ENCODE results near the gene EIF4E2.

The EIF4E2 gene

DNA sequence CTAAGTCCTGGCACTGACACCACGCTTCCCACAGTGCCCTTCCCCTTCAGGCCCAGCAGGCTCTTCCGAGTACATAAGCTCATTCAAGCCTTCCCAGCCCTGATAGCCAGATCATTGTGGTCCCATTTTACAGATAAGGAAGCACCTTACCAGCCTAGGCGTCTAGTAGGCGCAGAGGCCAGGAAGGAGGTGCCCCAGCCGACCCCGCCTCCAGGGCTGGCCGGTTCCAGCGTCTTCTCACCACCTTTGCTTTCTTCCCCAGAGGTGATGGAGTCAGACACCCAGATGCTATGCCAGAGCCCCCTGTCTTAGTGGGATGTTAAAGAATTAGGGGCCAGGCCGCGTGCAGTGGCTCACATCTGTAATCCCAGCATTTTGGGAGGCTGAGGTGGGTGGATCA, 54.0 kb downstream of the EIF4E2 start:
- TF ChIP-seq EZH2 (IDR thresholded peaks at IDR 0.05; ENCODE audit: borderline replicate concordance, low read length), result no peak
- H3K9me3 ChIP-seq (ENCODE audit: low read length), result no peaks in the 10 kb centered on the region
- no peaks in the 10 kb centered on the region for H3K9me2 ChIP-seq (ENCODE audit: low read depth, low read length)
- no peaks in the 10 kb centered on the region for H3F3A ChIP-seq (ENCODE audit: insufficient read depth, low read length)
- H3K4me1 ChIP-seq (ENCODE audit: insufficient read depth, low read length, severe bottlenecking), result peaks cover 4% of the 10 kb centered on the region
- H3K4me3 ChIP-seq (ENCODE audit: low read depth, low read length, poor library complexity, severe bottlenecking), result no peak overlapping the region
- H3K27ac ChIP-seq (ENCODE audit: low read depth, low read length, poor library complexity, severe bottlenecking), result no peak overlapping the region
- H3K36me3 ChIP-seq (ENCODE audit: insufficient read depth, low read length), result no peaks in the 10 kb centered on the region
- H4K20me1 ChIP-seq (ENCODE audit: insufficient read depth, low read length), result no peaks in the 10 kb centered on the region
- no peak overlapping the region for H3K4me2 ChIP-seq (ENCODE audit: low read length)
- no peaks in the 10 kb centered on the region for H3K79me2 ChIP-seq (ENCODE audit: insufficient read depth, low read length)
- no peak overlapping the region for H2AFZ ChIP-seq (ENCODE audit: low read length)
- no peaks in the 10 kb centered on the region for H3K27me3 ChIP-seq (ENCODE audit: insufficient read depth, low read length)
- no peak overlapping the region for H3K9ac ChIP-seq (ENCODE audit: low read length)

DNA sequence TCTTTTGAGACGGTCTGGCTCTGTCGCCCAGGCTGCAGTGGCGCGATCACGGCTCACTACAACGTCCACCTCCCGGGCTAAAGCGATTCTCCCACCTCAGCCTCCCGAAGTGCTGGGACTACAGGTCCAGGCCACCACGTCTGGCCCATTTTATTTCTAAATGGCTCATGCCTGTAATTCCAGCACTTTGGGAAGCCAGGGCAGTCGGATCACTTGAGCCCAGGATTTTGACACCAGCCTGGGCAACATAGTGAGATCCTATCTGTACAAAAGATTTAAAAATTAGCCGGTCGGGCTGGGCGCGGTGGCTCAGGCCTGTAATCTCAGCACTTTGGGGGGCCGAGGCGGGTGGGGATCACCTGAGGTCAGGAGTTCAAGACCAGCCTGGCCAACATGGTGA, 56.5 kb downstream of the EIF4E2 start:
- H3K9me3 ChIP-seq (ENCODE audit: low read length), result no peaks in the 10 kb centered on the region
- TF ChIP-seq EZH2 (IDR thresholded peaks at IDR 0.05; ENCODE audit: borderline replicate concordance, low read length), result no peak
- TF ChIP-seq, protein P1, sequence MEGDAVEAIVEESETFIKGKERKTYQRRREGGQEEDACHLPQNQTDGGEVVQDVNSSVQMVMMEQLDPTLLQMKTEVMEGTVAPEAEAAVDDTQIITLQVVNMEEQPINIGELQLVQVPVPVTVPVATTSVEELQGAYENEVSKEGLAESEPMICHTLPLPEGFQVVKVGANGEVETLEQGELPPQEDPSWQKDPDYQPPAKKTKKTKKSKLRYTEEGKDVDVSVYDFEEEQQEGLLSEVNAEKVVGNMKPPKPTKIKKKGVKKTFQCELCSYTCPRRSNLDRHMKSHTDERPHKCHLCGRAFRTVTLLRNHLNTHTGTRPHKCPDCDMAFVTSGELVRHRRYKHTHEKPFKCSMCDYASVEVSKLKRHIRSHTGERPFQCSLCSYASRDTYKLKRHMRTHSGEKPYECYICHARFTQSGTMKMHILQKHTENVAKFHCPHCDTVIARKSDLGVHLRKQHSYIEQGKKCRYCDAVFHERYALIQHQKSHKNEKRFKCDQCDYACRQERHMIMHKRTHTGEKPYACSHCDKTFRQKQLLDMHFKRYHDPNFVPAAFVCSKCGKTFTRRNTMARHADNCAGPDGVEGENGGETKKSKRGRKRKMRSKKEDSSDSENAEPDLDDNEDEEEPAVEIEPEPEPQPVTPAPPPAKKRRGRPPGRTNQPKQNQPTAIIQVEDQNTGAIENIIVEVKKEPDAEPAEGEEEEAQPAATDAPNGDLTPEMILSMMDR (IDR thresholded peaks at IDR 0.05; ENCODE audit: low read length), result no peak
- no peak overlapping the region for H2AFZ ChIP-seq (ENCODE audit: low read length)
- H3K9ac ChIP-seq (ENCODE audit: low read length), result no peak overlapping the region
- H4K20me1 ChIP-seq (ENCODE audit: insufficient read depth, low read length), result no peaks in the 10 kb centered on the region
- no peaks in the 10 kb centered on the region for H3F3A ChIP-seq (ENCODE audit: insufficient read depth, low read length)
- no peaks in the 10 kb centered on the region for H3K36me3 ChIP-seq (ENCODE audit: insufficient read depth, low read length)
- no peaks in the 10 kb centered on the region for H3K9me2 ChIP-seq (ENCODE audit: low read depth, low read length)
- no peak overlapping the region for H3K27ac ChIP-seq (ENCODE audit: low read depth, low read length, poor library complexity, severe bottlenecking)
- peaks cover 4% of the 10 kb centered on the region for H3K4me1 ChIP-seq (ENCODE audit: insufficient read depth, low read length, severe bottlenecking)
- no peak overlapping the region for H3K4me2 ChIP-seq (ENCODE audit: low read length)
- no peak overlapping the region for H3K4me3 ChIP-seq (ENCODE audit: low read depth, low read length, poor library complexity, severe bottlenecking)
- no peaks in the 10 kb centered on the region for H3K79me2 ChIP-seq (ENCODE audit: insufficient read depth, low read length)
- no peaks in the 10 kb centered on the region for H3K27me3 ChIP-seq (ENCODE audit: insufficient read depth, low read length)

DNA sequence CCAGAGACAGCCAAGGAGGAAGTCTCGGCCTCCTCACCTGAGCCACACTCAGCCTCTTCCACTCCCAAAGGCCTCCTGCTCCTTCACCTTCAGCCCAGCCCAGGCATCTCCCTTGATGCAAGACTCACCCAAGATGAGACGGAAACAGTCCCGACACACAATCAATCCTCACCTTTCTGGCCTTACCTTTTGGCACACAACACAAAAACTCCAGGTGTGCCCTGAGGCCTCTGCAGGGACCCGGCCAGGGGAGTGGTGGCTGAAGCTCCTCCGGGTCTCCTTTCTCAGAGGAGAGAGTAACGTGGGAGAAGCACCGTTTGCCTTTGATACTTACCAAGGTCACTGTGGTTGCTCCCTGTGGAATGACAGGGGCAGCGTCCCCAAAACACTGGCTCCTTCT, 59.1 kb downstream of the EIF4E2 start:
- Histone ChIP-seq H3K36me3 (ENCODE audit: insufficient read depth, low read length) (no peaks in the 10 kb centered on the region), H3K27me3 (ENCODE audit: insufficient read depth, low read length) (no peaks in the 10 kb centered on the region), H4K20me1 (ENCODE audit: insufficient read depth, low read length) (no peaks in the 10 kb centered on the region), H3K4me2 (ENCODE audit: low read length) (no peak overlapping the region), H3K4me3 (ENCODE audit: low read depth, low read length, poor library complexity, severe bottlenecking) (no peak overlapping the region), H3F3A (ENCODE audit: insufficient read depth, low read length) (no peaks in the 10 kb centered on the region), H3K9me3 (ENCODE audit: low read length) (no peaks in the 10 kb centered on the region), H3K9me2 (ENCODE audit: low read depth, low read length) (no peaks in the 10 kb centered on the region), H3K4me1 (ENCODE audit: insufficient read depth, low read length, severe bottlenecking) (peaks cover 4% of the 10 kb centered on the region), H3K79me2 (ENCODE audit: insufficient read depth, low read length) (no peaks in the 10 kb centered on the region), H3K27ac (ENCODE audit: low read depth, low read length, poor library complexity, severe bottlenecking) (no peak overlapping the region), H2AFZ (ENCODE audit: low read length) (no peak overlapping the region), H3K9ac (ENCODE audit: low read length) (no peak overlapping the region)
- TF ChIP-seq, protein P1 (IDR thresholded peaks at IDR 0.05; ENCODE audit: low read length), result no peak
- no peak for TF ChIP-seq EZH2 (IDR thresholded peaks at IDR 0.05; ENCODE audit: borderline replicate concordance, low read length)

DNA sequence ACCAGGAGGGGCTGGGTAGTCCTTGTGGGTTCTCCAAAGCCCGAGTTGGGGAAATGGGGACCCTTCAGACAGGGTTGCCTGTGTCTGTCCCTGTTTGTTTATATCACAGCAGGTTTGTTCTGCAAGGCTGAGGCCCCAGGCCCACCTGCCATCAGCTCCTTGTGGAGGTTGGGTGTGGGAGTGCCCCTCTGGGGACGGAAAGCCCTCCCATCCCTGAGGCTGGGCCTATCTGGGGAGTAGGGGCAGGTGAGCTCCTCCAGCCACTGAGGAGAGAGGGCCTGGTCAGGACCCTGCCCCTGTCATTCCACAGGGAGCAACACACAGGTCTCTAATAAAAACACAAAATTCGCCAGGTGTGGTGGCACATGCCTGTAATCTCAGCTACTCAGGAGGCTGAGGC, 59.6 kb downstream of the EIF4E2 start:
- Histone ChIP-seq H3K4me3 (ENCODE audit: low read depth, low read length, poor library complexity, severe bottlenecking) (no peak overlapping the region), H3K4me1 (ENCODE audit: insufficient read depth, low read length, severe bottlenecking) (peaks cover 4% of the 10 kb centered on the region), H3F3A (ENCODE audit: insufficient read depth, low read length) (no peaks in the 10 kb centered on the region), H3K4me2 (ENCODE audit: low read length) (no peak overlapping the region), H4K20me1 (ENCODE audit: insufficient read depth, low read length) (no peaks in the 10 kb centered on the region), H3K27ac (ENCODE audit: low read depth, low read length, poor library complexity, severe bottlenecking) (no peak overlapping the region), H3K9me3 (ENCODE audit: low read length) (no peaks in the 10 kb centered on the region), H3K79me2 (ENCODE audit: insufficient read depth, low read length) (no peaks in the 10 kb centered on the region), H3K27me3 (ENCODE audit: insufficient read depth, low read length) (no peaks in the 10 kb centered on the region), H2AFZ (ENCODE audit: low read length) (no peak overlapping the region), H3K9me2 (ENCODE audit: low read depth, low read length) (no peaks in the 10 kb centered on the region), H3K36me3 (ENCODE audit: insufficient read depth, low read length) (no peaks in the 10 kb centered on the region), H3K9ac (ENCODE audit: low read length) (no peak overlapping the region)
- TF ChIP-seq, protein P1 (IDR thresholded peaks at IDR 0.05; ENCODE audit: low read length), result no peak
- no peak for TF ChIP-seq EZH2 (IDR thresholded peaks at IDR 0.05; ENCODE audit: borderline replicate concordance, low read length)

Data from OCI-LY1 (cell line).